Measurements from ENCODE around the gene SHOC1. TPM values are rescaled to one million over a fixed set of nuclear protein-coding genes. Genes with fewer than 3 reads are reported as not detected.
"Not testable (repeated sequence)": the region's sequence is repeated elsewhere in the genome, so short reads cannot be mapped to it uniquely, and the experiment has no call there.

SHOC1 gene
- total RNA-seq, 2 experiments from 2014 or later, result not detected

DNA sequence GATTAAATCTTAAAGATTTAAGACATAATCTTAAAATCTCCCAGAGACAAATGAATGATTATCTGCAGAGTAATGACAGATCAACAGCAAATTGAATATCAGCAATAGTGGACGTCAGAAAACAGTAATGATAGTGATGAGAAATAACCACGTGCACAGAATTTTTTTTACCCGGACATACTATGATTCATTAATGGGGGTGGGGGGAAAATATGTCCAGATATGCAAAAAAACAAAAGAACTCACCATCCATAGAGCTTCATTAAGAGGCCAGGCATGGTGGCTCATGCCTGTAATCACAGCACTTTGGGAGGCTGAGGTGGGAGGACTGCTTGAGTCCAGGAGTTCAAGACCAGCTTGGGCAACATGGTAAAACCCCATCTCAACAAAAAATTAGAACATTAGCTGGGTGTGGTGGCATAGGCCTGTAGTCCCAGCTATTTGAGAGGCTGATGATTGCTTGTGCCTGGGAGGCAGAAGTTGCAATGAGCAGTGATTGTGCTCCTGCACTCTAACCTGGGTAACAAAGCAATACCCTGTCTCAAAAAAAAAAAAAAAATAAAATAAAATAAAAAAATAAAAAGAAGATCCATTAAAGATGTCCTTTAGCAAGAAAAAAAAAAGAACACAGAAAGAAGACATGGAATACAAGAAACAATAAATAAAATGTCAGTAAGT, 30.9 kb upstream of the SHOC1 start:
- no peaks in the 10 kb centered on the region for H3K4me1 Mint-ChIP-seq (ENCODE audit: low read depth)
- H3K4me3 Mint-ChIP-seq, result no peak overlapping the region
- ATAC-seq (no peak), DNase-seq (no peak)
- POLR2A ChIA-PET, result no interaction called here
- H3K27me3 Mint-ChIP-seq (ENCODE audit: low read depth), result peaks cover 2% of the 10 kb centered on the region
- CTCF ChIA-PET, result interaction anchor here (0.7 to 1.1 kb wide), 2 partner anchors 45 to 357 kb away, joined by 3 read pairs; no protein-coding TSS in a partner anchor
- H3K9me3 Mint-ChIP-seq (ENCODE audit: insufficient read depth), result no peaks in the 10 kb centered on the region
- no peak overlapping the region for H3K27ac Mint-ChIP-seq
- H3K36me3 Mint-ChIP-seq (ENCODE audit: low read depth), result no peaks in the 10 kb centered on the region

- Mint-ChIP-seq H3K27me3 (ENCODE audit: low read depth) (peaks cover 2% of the 10 kb centered on the region), H3K4me1 (ENCODE audit: low read depth) (no peaks in the 10 kb centered on the region), H3K9me3 (ENCODE audit: insufficient read depth) (no peaks in the 10 kb centered on the region), H3K36me3 (ENCODE audit: low read depth) (no peaks in the 10 kb centered on the region), H3K27ac (no peak overlapping the region), H3K4me3 (no peak overlapping the region)
- CTCF ChIA-PET, result no interaction called here
- DNase-seq, result no peak
- ATAC-seq, result no peak
- POLR2A ChIA-PET, result no interaction called here
These were observed 26.3 kb upstream of the SHOC1 start for GRCh38 chr9:111821006-111821528.

GRCh38 chr9:111819360-111819759, 24.6 kb upstream of the SHOC1 start:
- Mint-ChIP-seq H3K27me3 (ENCODE audit: low read depth) (peaks cover 2% of the 10 kb centered on the region), H3K4me3 (no peak overlapping the region), H3K4me1 (ENCODE audit: low read depth) (no peaks in the 10 kb centered on the region), H3K9me3 (ENCODE audit: insufficient read depth) (no peaks in the 10 kb centered on the region), H3K36me3 (ENCODE audit: low read depth) (no peaks in the 10 kb centered on the region), H3K27ac (no peak overlapping the region)
- DNase-seq, result no peak
- no peak for ATAC-seq
- ChIA-PET POLR2A (no interaction called here), CTCF (no interaction called here)

DNA sequence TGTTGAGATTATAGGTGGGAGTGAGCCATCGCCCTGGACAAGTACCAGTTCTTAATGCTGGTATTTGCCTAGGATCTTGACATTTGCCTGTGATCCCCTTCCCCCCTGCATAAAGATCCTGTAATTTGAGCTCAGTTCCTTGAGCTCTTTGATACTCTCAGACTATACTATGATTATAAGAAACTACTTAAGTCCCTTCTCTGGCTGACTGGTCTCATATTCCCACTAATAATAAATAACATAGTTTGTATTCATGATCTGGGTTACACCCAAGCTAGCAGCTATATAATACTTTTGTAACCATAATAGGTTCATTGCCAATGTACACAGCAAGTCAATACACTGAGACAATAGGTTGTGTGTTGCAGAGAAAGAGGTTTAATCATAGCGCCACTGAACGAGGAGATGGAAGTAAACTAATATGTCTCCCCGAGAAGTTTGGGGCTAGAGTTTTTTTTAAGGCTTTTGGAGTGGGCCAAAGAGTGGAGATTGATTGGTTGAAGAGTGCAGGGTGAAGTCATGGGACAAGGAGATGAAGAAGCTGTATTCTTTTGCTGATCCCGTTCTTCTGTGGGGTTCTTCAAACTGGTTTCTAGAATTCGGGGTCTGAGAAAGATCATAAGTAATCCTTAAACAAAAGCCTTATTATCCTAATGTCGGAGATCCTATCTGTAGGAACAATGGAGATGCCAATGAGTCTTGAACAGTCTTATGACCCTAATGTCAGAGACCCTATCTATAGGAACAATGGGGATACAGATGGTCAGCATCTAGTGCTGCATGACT, 20.7 kb upstream of the SHOC1 start:
- Mint-ChIP-seq H3K4me3 (no peak overlapping the region), H3K4me1 (ENCODE audit: low read depth) (no peaks in the 10 kb centered on the region), H3K27ac (no peak overlapping the region), H3K9me3 (ENCODE audit: insufficient read depth) (no peaks in the 10 kb centered on the region), H3K27me3 (ENCODE audit: low read depth) (no peaks in the 10 kb centered on the region), H3K36me3 (ENCODE audit: low read depth) (no peaks in the 10 kb centered on the region)
- ChIA-PET CTCF (interaction anchor here (1.0 kb wide), 1 partner anchor 56 kb away, joined by 4 read pairs; no protein-coding TSS in a partner anchor), POLR2A (interaction anchor here (0.6 kb wide), 1 partner anchor 66 kb away, joined by 5 read pairs; no protein-coding TSS in a partner anchor)
- ATAC-seq (no peak), DNase-seq (no peak)

DNA sequence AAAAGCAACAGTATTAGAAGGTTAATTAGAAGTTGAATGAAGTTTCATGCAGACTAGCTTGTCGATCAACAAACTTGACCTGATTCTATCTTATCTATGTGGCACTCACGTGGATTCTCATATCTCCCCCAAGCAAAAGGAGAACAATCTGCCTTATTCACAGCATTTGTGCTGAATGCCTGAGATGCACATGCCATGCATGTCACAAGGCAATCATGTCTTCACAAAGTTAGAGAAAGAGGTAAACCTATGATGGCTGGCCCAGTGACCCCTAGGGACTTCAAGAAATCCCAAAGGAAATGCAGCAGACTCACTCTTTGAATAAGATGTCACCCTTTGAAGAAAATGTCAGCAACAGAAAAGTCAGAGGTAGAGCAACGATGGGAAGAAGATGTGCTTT, 17.6 kb upstream of the SHOC1 start:
- CTCF ChIA-PET, result no interaction called here
- no peaks in the 10 kb centered on the region for H3K9me3 Mint-ChIP-seq (ENCODE audit: insufficient read depth)
- no peaks in the 10 kb centered on the region for H3K4me1 Mint-ChIP-seq (ENCODE audit: low read depth)
- no peak overlapping the region for H3K27ac Mint-ChIP-seq
- H3K27me3 Mint-ChIP-seq (ENCODE audit: low read depth), result no peaks in the 10 kb centered on the region
- POLR2A ChIA-PET, result no interaction called here
- ATAC-seq, result no peak
- H3K36me3 Mint-ChIP-seq (ENCODE audit: low read depth), result no peaks in the 10 kb centered on the region
- no peak for DNase-seq
- no peak overlapping the region for H3K4me3 Mint-ChIP-seq

DNA sequence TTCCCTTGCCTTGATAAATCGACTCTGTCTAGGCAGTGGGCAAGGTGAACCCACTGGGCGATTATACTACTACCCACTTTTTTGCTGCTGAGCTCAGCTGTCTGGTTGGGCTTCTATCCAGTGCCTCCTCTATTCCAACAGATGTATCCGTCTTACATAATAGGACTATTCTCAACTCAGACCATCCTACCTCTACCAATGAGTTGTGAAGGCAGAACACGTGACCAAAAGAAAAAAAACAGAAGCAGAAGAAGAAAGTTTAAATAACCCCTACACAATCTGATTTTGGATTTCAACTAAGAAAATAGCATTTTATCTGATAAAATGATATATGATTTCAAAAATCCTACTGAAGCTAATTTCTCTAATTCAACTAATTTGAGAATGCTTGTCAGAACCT, 16.2 kb upstream of the SHOC1 start:
- POLR2A ChIA-PET, result no interaction called here
- CTCF ChIA-PET, result no interaction called here

DNA sequence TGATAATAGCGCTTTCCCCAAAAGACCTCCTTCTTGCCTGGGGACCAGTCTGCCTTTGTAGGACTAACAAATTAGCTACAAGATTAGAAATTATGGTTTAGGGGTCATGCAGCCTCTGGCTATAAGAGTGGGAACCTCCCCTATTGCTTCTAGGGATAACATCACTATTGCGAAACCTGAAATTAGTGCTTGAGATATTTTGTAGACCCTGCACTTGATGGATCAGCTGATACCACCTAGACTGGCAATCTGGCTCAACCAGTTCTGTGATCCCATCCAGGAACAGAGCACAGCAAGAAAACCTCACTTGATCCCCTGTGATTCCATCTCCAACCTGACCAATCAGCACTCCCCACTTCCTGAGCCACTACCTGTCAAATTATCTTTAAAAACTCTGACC, 15.7 kb upstream of the SHOC1 start:
- CTCF ChIA-PET, ATAC-seq: not testable (repeated sequence)

More for the DNA sequence above, 16.2 kb upstream of the SHOC1 start:
- Mint-ChIP-seq H3K4me3 (no peak overlapping the region), H3K4me1 (ENCODE audit: low read depth) (peaks cover 1% of the 10 kb centered on the region), H3K27ac (no peak overlapping the region), H3K36me3 (ENCODE audit: low read depth) (no peaks in the 10 kb centered on the region), H3K9me3 (ENCODE audit: insufficient read depth) (no peaks in the 10 kb centered on the region), H3K27me3 (ENCODE audit: low read depth) (no peaks in the 10 kb centered on the region)
- no peak for DNase-seq
- no peak for ATAC-seq

DNA sequence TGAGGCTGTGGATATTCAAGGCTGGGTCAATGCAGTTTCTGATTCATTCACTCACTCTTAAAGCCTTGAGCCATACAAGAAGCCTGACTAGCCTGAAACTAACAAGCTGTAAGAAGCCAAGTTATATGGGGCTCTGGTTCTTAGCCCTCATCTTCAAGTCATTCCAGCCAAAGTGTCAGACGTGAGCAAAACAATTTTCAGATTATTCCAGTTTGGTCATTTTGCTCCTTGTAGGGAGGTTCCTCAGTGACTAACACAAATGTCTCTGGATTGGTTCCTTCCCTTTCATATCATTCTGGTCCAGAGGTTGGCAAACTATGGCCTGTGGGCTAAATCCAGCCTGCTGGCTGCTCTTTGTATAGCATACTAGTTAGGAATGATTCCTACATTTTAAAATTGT, 12.5 kb upstream of the SHOC1 start:
- ChIA-PET CTCF (no interaction called here), POLR2A (no interaction called here)
- Mint-ChIP-seq H3K9me3 (ENCODE audit: insufficient read depth) (no peaks in the 10 kb centered on the region), H3K27me3 (ENCODE audit: low read depth) (no peaks in the 10 kb centered on the region), H3K4me1 (ENCODE audit: low read depth) (peaks cover 19% of the 10 kb centered on the region), H3K36me3 (ENCODE audit: low read depth) (no peaks in the 10 kb centered on the region), H3K27ac (no peak overlapping the region), H3K4me3 (no peak overlapping the region)
- DNase-seq, result no peak
- ATAC-seq, result no peak

More for the DNA sequence above, 15.7 kb upstream of the SHOC1 start:
- H3K9me3 Mint-ChIP-seq (ENCODE audit: insufficient read depth); H3K27ac Mint-ChIP-seq; H3K4me1 Mint-ChIP-seq (ENCODE audit: low read depth); H3K27me3 Mint-ChIP-seq (ENCODE audit: low read depth); H3K4me3 Mint-ChIP-seq; POLR2A ChIA-PET; DNase-seq; H3K36me3 Mint-ChIP-seq (ENCODE audit: low read depth): not testable (repeated sequence)

DNA sequence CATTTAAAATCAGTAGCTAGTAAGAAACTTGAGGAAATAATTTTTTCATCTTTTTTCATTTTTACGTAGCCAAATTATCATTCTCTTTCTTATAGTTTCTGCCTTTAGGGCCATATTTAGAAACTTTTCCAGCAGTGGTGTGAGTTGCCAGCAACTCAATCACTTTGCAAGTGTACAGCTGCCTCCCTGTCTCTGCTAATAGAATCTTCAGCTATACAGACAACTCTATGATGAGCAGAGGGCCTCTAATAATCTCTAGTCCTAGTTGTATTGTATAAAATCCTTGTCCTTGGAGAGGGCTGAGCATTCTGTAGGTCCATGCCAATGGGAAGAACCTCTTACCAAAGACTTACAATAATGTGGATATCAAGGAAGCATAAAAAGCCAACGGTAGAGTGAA, 11.5 kb upstream of the SHOC1 start:
- Mint-ChIP-seq H3K4me1 (ENCODE audit: low read depth) (peaks cover 19% of the 10 kb centered on the region), H3K9me3 (ENCODE audit: insufficient read depth) (no peaks in the 10 kb centered on the region), H3K27ac (no peak overlapping the region), H3K27me3 (ENCODE audit: low read depth) (no peaks in the 10 kb centered on the region), H3K36me3 (ENCODE audit: low read depth) (no peaks in the 10 kb centered on the region), H3K4me3 (no peak overlapping the region)
- CTCF ChIA-PET, result no interaction called here
- ATAC-seq (no peak), DNase-seq (no peak)
- POLR2A ChIA-PET, result no interaction called here

DNA sequence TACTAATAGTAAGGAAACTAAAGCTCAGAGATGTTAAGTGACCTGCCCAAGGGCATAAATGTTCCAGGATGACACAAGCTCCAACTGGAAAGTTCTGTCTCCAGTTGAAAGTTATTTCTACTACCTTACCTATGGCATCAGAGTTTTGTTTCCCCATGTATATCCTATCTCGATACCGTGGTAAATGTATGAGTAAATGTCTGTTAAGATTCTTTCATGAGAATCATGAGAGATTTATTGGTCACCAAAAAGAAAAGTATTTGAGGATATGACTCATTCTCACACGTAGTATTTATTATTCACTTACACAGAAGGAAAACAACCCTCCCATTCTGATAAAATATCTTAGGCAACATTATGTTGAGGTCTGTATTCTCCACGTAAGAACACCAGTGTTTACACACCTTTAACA, 11.1 kb upstream of the SHOC1 start:
- Mint-ChIP-seq H3K4me3 (no peak overlapping the region), H3K36me3 (ENCODE audit: low read depth) (no peaks in the 10 kb centered on the region), H3K4me1 (ENCODE audit: low read depth) (peaks cover 19% of the 10 kb centered on the region), H3K27ac (no peak overlapping the region), H3K9me3 (ENCODE audit: insufficient read depth) (no peaks in the 10 kb centered on the region), H3K27me3 (ENCODE audit: low read depth) (no peaks in the 10 kb centered on the region)
- no peak for DNase-seq
- ChIA-PET POLR2A (no interaction called here), CTCF (no interaction called here)
- ATAC-seq, result no peak

DNA sequence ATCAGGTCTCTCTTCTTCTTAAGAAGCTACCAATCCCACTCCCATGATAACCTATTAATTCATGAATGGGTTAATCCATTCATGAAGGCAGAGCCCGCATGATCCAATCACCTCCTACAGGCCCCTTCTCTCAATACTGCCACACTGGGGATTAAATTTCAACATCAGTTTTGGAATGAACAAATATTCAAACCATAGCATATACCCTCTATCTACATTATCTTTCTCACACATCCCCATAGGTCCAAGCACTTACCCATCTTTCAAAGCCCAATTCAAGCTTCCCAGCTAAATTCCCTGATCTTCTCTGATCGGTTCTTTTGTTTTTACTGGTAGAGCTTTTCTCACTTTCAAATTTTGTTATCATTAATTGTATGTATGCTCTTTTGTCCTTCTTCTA, 10.5 kb upstream of the SHOC1 start:
- no peaks in the 10 kb centered on the region for H3K36me3 Mint-ChIP-seq (ENCODE audit: low read depth)
- CTCF ChIA-PET, result no interaction called here
- no peak for ATAC-seq
- no peaks in the 10 kb centered on the region for H3K27me3 Mint-ChIP-seq (ENCODE audit: low read depth)
- H3K4me3 Mint-ChIP-seq, result no peak overlapping the region
- H3K27ac Mint-ChIP-seq, result no peak overlapping the region
- H3K4me1 Mint-ChIP-seq (ENCODE audit: low read depth), result peaks cover 19% of the 10 kb centered on the region
- no peak for DNase-seq
- no peaks in the 10 kb centered on the region for H3K9me3 Mint-ChIP-seq (ENCODE audit: insufficient read depth)
- POLR2A ChIA-PET, result no interaction called here

DNA sequence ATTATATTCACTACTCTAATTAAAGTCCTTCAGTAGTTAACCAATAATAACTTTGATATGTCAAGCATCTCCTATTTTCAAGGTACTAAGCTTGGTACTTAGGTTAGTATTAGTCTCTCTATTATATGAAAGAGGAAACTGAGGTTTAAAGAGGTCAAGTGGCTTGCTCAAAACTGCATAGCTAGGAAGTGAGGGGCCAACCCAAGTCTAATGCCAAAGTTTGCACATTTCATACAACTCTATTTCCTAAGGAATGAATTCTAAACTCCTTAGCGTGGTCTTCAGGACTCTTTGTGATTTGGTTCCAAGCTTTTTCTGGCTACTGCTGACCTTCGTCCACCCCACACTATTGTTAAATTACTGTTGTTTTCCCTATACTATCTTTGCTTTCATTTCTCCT, 9.9 kb upstream of the SHOC1 start:
- CTCF ChIA-PET, result interaction anchor here (0.9 kb wide), 1 partner anchor 206 kb away, joined by 3 read pairs; no protein-coding TSS in a partner anchor
- Mint-ChIP-seq H3K27me3 (ENCODE audit: low read depth) (no peaks in the 10 kb centered on the region), H3K9me3 (ENCODE audit: insufficient read depth) (no peaks in the 10 kb centered on the region), H3K36me3 (ENCODE audit: low read depth) (no peaks in the 10 kb centered on the region), H3K4me1 (ENCODE audit: low read depth) (peaks cover 19% of the 10 kb centered on the region), H3K27ac (no peak overlapping the region), H3K4me3 (no peak overlapping the region)
- ATAC-seq (no peak), DNase-seq (no peak)
- POLR2A ChIA-PET, result no interaction called here
